ENCODE measurements around the gene SLC16A2.

SLC16A2 gene

DNA sequence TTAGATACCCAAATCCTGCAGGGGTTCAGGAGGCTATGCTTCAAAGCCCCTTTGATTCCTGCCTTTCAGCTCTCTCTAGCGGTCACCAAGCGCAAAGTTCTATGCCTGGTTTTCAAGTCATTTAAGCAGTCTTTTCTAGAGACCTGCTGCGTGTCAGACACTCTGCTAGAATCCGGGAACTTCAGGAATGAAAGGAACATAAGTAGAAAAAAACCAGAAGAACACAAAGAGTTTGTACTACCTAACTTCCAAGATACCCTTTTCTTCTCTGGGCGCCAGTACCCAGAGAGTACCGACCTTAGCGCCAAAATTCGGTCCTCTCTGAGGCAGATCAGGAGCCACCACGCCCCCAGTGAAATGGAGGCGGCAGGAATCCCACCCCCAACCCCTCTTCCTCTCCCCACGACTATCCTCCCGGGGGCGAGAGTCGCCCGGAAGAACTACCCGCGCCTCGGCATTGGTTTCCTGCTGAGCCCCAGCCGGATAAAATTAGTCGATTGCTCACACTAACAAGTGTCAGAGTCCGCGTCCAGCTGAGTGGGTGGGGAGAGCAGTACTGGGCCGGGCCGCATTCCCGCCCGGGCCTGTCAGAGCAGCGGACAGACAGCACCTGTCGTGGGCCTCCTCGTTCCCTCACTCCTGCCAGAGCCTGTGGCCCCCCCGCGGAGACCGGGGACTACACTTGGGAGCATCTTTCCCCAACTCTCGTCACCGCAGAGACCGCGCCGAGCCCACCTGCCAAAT lies 114.3 kb downstream of the SLC16A2 start:
- DNase-seq (ENCODE audit: low read depth in 2 of 2): peak in 1 of 2 donors; percentile 37

DNA sequence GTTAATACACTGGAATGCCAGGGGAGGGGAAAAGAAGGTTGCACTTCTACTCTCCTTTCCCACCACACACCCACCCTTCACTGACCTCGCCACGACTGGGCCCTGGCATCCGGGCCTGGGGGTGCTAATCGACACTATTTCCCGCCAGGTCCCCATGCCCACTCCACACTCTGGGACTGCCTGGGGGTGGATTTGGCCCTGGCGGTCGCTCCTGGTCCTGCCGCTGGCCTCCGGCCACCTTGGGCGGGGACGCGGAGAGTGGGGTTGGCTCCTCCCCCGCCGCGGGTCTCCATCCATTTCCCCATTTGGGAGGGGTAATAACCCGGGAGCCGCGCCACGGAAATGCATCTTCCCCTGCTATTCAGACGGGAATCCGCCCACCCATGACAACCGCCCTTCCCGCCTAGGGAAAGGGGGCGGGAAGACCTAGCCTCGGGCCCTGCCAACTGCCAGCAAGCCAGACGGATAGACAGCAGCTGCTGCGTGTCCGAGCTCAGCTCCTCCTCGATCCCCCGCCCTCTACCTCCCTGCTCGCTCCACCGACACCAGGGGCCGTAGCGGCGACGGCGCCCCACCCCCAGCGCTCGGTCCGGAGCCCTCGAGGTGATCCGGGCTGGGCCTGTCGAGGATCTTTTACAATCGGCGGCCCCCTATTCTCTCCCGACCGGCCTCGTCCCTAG lies 115.0 kb downstream of the SLC16A2 start:
- DNase-seq (ENCODE audit: low read depth in 2 of 2): peak in 1 of 2 donors; percentile 12

DNA sequence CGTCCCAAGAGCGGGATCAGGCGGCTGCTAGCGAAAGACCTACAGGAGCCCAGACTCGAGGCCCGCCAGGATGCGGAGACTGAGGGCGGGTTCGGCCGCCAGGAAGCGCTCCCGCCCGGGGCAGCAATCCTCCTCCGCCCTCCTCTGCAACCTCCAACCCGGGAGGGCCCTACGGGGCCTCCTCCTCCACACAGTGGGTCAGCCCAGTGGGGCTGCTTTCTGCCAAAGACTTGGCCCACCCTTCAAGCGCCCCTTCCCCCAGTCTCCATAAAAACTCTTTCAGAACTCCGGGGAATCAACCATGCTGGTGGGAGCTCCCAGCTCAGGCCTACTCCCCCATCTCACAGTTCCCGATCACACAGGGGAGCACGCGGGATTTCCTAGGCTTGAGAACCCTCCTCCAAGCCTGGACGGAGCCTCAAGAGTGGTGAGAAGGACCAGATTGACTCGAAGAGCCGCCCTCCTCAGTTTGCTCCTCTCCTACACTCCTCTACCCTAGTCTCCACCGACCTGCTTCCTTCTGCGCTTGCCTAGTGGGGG lies 115.6 kb downstream of the SLC16A2 start:
- no peak for DNase-seq (ENCODE audit: low read depth in 2 of 2)

DNA sequence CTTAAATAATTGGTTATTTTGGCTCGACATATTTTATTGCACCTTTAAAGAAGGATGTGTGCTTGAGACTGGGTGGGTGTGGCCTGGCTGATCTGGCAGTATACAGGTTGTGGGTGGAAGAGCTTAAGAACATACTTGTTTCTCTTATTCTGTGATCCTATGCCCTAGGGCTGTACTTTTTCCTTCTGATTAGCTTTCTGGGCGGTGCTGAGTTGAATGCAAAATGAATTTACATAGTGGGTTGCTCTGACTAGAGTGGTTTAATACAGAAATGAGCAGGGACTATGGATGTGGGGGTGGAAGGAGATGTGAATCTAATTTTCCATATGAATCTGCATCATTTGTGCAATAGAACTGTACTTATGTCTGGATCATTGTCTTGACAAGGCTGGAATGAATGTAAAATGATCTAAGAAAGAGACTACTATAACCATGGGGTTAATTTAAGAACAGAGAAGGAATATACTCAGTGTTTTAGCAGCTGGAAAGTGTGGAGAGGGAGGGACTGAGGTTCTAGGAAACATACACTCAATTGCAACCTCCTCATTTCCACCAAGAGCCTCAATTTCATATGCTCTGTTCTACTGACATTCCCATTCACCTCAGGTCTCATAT lies 119.4 kb downstream of the SLC16A2 start:
- DNase-seq (ENCODE audit: low read depth in 2 of 2): no peak

DNA sequence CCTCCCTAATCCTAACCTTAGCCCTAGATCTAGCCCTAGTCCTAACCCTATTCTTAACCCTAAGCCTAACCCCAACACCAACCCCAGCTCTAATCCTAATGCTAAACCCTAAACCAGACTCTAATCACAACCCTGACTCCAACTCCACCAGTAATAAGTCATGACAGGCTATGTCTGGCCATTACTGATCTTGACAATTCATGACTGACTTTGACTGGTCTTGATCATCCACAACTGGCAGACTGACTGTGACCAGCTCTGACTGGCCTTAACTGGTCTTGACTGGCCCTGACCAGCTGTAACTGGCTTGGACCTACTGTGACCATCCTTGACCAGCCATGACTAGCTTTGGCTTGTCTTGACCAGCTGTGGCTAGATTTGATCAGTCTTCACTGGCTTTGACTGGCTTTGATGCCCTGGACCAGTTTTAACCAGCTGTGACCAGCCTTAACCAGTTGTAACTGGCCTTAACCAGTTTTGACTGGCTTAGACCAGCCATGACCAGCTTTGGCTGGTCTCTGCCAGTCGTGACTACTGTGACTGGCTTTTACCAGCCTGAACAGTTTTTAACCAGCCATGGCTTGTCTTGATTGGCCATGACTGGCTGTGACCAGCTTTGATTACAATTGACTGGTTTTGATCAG lies 124.7 kb downstream of the SLC16A2 start:
- DNase-seq (ENCODE audit: low read depth in 2 of 2): no peak

DNA sequence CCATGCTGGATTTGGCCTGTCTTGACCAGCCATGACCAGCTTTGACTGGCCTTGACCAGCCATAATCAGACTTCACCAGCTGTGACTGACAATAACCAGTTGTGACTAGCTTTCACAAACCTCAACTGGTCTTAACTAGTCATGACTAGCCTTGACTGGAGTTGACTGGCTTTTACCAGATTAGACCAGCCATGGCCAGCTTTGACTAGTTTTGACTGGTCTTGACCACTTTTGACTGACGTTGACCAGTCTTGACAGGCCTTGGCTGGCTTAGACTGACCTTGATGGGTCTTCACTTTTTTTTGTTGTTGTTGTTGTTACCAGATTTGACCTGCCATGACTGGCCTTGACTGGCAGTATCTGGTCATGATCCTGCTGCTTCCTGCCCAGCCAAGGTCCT lies 125.7 kb downstream of the SLC16A2 start:
- DNase-seq (ENCODE audit: low read depth in 2 of 2): no peak

DNA sequence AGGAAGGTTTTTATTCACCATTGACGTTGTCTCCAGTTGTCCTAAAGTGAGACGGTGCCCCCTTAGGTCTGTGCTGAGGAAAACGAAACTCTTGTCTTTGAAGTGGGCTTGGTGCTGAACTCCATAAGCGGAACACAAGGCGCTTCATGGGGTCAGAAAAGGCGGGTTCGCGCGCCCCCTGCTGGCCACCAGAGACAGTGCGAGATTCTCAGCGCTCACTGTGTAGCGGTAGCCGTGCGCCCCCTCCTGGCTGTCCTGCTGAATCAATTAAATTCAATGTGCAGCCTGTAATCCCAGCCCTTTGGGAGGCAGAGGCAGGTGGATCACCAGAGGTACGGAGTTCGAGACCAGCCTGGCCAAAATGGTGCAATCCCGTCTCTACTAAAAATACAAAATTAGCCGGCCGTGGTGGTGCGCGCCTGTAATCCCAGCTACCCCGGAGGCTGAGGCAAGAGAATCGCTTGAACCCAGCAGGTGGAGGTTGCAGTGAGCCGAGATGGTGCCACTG lies 129.1 kb downstream of the SLC16A2 start:
- DNase-seq (ENCODE audit: low read depth in 2 of 2): peak; percentile 68 to 78

DNA sequence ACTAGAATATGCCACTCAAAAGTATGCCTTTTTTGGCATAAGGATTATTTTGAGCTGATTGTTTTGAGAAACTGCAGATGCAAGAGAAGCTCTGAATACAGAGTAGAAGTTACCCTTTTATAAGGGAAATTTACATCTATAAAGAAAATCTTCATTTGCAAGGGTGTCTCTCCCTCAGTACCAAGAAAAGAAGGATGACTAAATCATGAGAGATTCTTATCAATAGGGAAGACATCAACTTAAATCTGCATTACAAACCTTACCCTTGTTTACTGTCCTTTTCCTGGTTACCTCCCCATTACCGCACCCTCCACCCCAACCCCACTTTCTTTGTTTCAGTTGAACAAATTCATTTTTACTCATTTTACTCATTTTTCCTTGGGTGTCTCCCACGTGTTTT lies 130.6 kb downstream of the SLC16A2 start:
- no peak for DNase-seq (ENCODE audit: low read depth in 2 of 2)

DNA sequence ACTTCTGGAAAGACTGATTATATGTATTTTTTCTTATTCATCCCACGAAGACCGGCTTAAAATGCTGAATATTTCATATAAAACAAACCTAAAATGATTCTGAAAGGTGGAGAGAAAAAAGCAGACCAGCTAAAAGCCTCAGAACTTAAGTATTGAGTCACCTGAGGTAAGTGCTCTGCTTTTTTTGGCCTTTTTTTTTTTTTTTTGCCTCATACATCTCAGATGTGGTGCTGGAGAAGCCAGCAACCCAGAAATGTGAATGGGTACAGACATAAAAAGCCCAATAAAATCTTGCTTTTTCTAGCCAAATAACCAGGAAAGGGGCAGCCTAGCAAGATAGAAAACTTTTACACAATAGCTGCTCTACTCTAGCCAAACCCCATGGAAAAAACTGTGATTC lies 136.1 kb downstream of the SLC16A2 start:
- DNase-seq (ENCODE audit: low read depth in 2 of 2): no peak

DNA sequence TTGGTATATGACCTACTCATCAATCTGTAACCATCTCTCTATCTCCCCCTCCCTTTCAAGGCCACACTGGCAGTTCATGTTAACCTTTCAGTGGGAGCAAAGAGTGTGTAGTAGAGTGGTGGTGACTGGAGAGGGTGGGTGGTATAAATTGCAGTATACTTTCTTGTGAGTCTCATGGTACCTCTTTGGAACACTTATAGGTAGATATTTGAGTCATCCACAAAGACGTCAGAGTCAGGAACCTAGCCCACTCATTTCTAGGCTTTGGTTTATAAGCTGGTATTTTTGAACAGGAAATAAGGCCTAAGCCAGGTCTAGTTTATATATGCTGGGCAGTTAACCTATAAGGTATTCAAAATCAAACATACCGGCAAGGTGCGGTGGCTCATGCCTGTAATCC lies 156.8 kb downstream of the SLC16A2 start:
- no peak for DNase-seq (ENCODE audit: low read depth in 2 of 2)

DNA sequence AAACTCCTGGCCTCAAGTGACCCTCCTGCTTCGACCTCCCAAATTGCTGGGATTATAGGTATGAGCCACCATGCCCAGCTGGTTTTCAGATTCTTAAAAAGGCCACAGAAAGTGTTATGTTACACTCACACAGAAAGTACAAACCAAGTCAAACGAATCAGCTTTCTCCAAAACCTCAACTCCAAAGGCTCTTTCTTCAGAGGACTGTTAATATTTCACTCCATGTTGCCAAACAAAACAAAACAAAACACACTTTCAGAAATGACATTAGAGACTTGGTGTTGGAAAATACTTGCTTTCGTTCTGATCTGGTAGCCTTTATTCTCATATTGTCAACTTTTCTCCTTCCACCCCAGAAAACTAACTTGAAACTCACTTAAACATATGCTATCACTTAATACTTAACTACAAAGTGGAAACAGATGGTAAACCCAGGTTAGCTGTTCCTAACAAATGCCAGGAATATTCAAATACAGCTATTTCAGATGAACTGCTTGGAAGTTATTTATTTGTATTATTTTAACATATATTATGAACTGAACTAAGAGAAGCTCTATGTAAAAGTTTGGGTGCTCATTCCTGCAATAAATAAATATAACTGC lies 158.4 kb downstream of the SLC16A2 start:
- no peak for DNase-seq (ENCODE audit: low read depth in 2 of 2)
